IPS-NIHi7 (cell line): ENCODE measurements around the gene ZNF785.
A peak's percentile ranks its signal among the peaks of the same experiment; 100 is the strongest.
"Not testable (repeated sequence)": the region's sequence is repeated elsewhere in the genome, so short reads cannot be mapped to it uniquely, and the experiment has no call there.

Source experiments
- DNase-seq: peaks from one replicate; pipeline ENCODE4 v3.0.0; 2012; ENCODE audit warnings: mixed read lengths; ENCODE audit errors: extremely low spot score

Gene ZNF785

DNA sequence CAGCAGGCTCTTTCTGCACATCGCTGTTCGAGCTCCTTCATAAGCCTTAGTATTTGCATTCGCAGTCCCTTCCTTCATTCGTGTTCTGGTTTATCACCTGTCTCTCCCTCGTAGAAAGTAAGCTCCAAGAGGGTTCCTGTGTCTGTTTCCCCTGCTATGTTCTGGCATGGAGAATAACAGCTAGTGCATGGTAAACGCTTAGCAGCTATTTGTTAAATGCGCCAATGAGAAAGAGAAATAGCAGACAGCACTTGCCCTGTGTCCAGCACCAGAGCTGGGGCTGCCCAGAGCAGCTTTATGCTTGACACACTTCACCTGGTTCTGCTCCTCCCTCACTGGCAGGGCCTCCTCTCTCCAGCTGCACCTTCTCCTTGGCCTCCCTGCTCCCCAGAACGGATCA, 19.5 kb downstream of the ZNF785 start:
- no peak for DNase-seq

DNA sequence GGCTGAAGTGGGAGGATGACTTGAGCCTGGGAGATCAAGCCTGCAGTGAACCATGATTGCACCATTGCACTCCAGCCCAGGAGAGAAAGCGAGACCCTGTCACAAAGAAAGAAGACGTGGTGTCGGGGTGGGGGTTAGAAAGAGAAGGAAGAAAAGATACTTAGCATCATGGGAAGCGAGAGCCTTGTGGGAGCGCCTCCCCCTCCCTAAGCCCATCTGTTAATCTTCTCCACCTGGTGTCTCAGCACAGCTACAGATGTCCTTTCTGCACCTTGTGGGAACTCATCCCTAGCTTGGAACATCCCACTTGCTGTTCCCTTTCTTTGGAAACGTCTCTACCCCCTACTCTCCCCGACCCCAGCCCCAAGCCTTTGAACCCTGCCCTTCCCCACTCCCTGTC, 20.0 kb downstream of the ZNF785 start:
- no peak for DNase-seq

DNA sequence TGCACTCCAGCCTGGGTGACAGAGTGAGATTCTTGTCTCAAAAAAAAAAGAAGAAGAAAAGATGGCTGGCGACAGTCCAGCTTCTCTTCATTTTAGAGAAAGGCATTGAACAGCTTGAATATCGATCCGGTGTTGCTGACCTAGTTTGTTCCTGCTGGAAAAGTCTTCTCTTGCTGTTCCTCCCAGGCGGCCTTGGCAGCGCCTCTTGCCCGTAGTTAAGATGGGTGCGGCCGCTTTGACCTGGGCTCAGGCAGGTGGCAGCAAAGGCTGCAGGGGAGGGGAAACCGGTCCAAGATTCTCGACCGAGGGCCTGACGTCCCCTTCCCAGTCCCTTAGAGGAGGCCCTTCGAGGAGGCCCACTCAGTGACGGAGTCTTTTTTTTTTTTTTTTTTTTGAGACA, 23.5 kb downstream of the ZNF785 start:
- no peak for DNase-seq

DNA sequence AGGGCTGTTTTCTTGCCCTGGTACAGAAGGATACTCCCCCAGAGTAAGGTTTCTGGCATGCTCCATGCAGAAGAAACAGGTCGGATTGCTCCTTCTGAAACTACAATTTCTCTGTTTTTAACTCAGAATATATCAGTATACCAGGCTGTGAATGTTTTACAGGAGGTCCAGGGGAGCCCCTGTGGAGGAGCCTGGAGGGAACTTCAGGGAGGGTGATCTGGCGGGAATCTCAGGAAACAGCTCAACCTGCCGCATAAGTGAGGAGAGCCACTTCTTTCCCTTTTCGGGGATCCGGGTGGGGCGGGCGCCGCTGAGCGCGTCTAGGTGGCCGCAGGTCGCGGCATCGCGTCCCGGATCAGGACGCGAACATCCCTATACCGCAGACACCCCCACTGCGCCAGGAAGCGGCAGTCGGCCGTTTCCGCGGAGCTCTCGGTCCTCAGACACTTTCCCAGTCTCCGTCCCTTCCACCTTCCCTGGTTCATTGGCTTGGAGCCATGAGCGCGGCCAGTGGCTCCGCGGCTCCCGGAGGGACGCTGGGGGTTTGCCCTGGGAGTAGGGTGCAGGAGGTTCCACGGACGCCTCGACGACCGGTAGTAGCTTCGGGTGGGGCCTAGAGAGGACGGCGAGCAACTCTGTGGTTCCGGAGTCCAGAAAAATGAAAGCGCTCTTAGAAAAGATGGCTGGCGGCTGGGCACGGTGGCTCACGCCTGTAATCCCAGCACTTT, 24.2 kb downstream of the ZNF785 start:
- no peak for DNase-seq

DNA sequence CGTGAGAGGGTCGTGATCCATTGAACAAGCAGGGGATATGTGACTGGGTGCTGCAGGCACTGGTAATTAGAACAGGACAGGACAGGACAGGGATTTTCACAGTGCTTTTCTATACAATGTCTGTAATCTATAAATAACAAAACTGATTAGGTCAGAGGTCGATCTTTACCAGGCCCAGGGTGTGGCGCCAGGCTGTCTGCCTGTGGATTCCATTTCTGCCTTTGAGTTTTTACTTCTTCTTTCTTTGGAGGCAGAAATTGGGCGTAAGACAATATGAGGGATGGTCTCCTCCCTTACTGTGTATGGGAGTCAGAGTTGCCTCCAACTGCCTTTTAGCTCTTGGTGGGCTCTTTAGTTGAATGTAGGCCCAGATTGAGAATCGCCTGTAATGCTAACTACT, 25.8 kb downstream of the ZNF785 start:
- DNase-seq = no peak

DNA sequence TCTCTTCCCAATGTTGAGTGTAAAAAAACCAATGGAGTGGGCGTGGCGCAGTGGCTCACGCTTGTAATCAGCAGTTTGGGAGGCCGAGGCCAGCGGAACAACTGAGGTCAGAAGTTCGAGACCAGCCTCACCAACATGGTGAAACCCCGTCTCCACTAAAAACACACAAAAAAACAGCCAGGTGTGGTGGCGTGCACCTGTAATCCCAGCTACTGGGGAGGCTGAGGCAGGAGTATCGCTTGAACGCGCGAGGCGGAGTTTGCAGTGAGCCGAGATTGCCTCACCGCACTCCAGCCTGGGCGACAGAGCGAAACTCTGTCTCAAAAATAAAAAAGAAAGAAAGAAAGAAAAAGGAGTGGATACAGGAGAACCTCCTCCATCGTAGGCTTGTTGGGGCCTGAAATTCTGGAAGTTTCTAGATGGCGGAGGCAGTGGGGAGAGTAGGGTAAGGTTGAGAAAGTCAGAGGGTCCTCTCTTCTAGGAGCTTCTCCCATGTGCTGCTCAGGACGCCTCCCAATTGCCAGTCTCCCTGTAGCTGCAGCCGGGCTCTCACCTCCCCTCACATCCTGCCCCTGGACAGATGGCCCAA, 26.6 kb downstream of the ZNF785 start:
- DNase-seq = no peak

DNA sequence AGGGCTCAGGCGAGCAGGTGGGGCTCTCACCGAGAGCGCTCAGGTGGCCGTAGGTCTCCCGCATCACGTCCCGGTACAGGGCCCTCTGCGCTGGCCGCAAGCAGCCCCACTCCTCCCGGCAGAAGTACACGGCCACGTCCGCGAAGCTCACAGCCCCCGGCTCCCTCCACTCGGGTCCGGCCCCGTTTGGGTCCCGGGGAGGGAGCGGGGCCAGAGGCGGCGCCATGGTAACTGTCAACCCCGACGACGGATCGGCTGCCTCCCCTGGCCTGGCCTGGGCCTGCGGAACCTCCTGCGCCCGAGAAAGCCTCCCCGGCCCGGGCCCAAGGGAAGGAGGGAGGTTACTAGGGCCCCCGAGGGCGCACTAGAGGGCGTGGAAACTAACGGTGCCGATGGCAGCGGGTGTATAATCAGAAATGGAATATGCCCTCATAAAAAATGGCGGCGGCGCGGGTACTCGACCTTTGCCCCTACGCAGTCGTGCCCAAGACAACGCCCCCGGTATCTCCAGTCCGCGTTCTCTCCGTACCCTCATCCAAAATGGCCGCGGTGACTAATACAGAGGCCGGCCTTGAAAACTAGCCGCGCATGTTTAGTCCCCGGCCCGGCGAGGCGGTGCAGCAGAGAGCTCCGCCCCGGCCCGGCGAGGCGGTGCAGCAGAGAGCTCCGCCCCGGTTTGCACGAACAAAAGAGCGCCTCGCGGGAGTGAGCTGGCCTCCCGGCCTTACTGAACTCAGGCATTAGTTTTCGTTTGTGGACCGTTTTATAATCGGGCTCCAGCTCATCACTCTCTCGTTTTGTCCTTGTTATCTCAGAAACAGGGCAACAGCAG, 27.3 kb downstream of the ZNF785 start, which contains the start of gene ZNF764:
Gene ZNF764, minus strand, starts transcription at position 418 of the 832 bp plus-strand sequence. Its CDS starts 192 bp downstream, at position 226.
- DNase-seq = peak; percentile 94

DNA sequence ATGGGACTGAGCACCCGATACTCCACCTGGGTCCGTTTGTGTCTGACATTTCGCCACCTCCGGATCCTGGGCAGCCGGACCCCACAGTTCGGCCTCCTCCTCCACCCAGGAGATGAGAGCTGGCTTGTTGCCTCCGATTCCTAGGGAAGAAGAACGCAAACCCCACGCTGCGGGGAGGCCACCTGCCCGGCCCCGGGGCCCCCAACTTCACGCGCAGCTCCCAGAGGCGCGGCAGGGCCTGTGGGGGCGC, 27.9 kb downstream of the ZNF785 start:
- DNase-seq = no peak

DNA sequence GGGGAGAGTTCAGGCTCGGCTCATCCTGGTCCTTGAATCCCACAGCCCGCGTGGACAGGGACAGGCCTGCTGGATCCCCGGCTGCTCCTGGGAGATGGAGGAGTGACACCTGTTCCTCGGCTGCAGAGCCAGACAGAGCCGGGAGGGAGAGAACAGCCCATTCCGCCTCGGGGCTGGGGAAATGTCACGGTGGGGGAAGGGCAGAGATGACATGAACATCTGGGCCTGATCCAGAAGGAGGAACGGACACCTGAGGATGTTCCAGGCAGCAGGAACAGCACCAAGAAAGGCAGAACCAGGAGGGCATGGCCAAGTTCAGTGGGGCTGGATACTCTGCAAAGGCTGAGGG, 29.4 kb downstream of the ZNF785 start:
- no peak for DNase-seq

DNA sequence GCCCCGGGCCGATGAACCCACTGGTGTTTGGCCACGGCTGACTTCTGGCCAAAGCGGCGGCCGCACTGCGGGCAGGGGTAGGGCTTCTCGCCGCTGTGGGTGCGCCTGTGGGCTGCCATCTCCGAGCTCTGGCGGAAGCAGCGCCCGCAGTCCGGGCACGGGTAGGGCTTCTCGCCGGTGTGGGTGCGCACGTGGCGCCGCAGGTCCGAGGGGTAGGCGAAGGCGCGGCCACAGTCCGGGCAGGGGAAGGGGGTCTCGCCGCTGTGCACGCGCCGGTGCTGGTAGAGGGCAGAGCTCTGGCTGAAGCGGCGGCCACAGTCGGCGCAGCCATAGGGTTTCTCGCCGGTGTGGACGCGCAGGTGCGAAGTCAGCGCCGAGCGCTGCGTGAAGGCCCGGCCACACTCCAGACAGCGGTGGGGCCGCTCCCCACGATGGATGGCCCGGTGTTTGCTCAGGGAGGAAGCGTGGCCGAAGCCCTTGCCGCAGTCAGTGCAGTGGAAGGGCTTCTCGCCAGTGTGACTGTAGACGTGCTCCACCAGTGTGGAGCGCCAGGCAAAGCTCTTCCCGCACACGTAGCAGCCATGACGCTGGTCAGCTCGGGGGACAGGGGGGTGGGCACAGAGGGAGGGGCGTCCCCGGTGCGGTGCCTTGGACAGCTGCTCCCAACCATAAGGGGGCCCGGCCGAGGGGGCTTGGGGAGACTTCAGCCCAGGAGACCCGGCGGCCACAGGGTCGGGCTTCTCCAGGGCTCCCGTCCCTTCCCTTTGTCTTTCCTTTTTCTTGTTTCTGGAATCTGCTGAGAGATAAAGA, 30.0 kb downstream of the ZNF785 start:
- no peak for DNase-seq

DNA sequence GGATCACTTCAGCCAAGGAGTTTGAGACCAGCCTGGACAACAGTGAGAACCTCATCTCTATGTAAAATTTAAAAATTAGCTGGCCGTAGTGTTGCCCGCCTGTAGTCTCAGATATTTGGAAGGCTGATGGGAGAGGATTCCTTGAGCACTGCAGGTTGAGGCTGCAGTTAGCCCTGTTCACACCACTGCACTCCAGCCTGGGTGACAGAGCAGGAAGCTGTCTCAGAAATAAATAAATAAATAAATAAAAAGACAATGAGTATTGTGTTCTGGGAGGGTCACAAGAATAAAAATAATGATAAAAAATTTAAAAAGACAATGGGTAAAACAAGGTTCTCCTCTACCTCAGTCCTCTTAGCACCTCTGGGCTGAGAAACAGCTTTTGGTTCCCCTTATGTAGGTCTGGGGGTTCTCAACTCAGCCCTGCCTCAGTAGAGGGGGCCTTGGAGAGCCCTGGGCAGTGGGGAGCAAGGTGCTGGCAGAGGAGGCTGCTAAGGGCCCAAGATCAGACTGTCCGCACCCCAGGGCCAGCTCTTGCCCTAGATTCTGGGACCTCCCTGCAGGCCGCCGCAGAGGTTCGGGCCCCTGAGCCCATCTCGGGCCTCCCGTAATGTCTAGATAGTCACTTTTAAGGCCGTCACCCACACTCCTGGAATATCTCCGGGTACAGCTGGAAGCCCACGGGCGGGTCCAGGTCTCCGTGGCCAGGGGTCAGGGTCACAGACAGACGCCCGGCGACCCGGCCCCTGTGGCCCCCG, 30.8 kb downstream of the ZNF785 start:
- DNase-seq = no peak

DNA sequence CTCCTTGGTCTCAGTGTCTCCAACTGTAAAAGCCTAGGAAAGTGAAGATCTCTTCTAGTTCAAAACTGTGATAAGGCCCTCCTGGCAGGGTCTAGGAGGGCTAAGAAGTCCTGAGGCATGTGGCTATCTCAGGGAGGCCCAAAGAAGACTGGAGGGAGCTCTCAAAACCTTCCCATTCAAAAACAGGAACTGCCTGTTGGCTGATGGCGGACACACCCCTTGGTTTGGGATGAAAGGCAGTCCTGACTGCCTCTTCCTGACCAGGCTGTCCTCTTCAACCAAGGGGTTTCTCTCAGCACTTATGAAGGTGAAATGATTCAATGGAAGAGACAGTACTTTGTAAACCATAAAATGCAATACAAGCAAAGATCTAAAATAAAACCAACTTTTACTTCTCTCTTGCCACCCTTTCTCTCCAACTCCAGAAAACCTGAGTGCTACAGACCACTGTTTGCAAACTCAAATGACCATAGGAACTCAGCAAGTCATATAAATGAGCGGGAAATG, 32.1 kb downstream of the ZNF785 start:
- no peak for DNase-seq

DNA sequence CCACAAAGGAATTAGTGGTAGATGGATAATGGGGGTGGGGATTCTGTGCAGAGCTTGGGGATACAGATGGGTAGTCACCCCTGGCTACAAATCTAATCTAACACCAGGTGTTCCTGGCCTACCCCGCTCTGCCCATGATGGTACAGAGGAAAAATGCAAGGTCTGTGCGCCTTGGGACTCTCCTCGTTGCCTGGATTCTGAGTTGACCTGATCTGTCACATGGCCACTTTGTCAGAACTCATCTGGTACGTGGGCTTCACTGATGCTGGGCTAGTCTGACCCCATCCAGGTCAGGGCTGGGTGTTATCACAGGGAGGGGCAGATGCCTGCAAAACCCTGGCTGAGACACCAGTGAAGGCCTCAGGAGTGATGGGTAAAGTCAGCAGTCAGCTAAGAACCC, 32.5 kb downstream of the ZNF785 start:
- DNase-seq = no peak

DNA sequence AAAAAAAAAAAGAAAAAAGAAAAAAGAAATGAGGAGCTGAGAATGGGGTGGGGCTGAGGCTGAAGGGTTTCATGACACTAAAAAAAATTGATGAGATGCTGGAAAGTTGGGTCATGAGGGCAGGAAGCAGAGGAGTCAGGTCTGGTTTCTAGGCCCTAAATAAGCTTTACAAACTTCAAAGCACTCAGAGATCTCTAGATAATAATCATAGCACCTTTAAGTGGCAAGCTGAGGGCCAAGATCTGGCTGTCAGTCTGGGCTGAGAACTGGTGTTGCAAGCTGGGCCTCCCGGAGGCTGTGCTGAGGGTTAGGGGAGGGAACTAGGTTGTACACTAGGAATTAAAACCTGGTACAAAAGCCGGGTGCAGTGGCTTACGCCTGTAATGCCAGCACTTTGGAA, 33.7 kb downstream of the ZNF785 start:
- no peak for DNase-seq

DNA sequence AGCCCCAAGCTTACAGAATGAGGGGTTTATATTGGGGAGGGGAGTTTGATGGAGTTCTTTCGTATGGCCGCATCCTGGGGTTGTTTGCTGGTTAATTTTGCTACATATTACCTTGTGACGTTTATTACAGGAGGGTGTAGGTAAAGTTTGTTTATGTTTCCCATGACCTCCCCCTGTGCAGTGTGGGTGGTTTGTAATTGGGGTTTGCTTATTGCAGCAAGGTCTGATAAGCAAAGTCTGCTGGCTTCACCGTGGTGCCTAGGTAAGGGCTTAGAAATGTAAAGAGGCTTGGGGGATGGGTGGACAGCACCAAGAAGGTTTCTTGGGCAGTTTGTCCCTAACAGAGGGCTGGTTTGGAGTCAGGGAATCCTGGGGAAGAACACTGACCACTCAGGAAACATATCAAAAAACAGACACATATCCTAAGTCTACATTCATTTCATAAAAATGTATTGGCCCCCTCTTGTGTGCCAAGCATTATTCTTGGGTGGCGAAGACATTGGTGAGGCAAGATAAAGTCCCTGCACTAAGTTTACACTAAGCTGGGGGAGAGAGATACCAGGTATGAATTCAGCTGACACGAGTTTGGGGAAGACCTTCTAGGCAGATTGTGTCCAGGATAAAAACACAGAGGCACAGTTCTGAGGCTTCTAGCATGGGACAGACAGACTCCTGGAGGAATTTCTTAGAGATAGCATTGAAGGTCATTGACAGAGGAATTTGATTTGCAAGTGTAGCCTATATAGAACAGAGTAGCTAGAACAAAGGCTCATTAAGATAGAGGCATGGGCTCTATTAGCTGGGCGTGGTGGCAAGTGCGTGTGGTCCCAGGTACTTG, 36.9 kb downstream of the ZNF785 start:
- DNase-seq = no peak

DNA sequence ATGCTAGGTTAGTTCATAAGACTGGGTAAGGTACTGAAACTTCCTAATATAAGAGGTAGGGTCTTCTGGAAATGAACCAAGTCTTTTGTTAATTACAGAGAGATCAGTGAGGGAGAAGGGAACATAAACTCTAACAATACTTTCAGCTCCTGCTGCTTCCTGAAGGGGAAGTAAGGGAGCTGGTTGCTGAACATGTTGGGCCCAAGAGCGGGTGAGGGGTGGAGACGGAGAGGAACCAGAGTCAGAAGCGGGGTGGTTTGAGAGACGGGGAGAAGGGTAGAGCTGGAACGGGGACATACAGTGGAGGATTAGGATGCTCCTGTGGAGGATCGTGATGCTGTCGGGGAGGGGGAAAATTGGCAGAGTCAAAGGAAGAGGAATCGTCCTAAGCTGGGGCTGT, 39.4 kb downstream of the ZNF785 start:
- DNase-seq = no peak

DNA sequence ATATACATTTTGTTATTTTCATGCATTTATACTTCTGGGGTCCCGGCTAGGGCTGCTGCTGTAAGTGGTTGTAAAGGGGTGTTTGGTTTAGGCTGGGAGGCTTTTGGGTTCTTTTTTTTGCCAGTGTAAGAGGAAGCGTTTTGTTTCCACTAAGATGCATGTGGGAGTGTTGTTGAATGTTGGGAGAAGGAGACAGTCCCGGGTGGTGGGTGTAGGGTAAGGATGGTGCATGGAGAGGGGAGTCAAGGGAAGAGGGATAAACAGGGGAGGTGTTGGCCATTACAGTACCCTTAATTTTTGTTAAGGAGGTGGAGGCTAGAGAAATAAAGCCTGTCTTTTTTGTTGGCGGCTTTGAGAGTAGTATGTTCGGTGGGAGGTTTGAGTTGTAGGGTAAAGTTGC, 42.4 kb downstream of the ZNF785 start:
- no peak for DNase-seq

DNA sequence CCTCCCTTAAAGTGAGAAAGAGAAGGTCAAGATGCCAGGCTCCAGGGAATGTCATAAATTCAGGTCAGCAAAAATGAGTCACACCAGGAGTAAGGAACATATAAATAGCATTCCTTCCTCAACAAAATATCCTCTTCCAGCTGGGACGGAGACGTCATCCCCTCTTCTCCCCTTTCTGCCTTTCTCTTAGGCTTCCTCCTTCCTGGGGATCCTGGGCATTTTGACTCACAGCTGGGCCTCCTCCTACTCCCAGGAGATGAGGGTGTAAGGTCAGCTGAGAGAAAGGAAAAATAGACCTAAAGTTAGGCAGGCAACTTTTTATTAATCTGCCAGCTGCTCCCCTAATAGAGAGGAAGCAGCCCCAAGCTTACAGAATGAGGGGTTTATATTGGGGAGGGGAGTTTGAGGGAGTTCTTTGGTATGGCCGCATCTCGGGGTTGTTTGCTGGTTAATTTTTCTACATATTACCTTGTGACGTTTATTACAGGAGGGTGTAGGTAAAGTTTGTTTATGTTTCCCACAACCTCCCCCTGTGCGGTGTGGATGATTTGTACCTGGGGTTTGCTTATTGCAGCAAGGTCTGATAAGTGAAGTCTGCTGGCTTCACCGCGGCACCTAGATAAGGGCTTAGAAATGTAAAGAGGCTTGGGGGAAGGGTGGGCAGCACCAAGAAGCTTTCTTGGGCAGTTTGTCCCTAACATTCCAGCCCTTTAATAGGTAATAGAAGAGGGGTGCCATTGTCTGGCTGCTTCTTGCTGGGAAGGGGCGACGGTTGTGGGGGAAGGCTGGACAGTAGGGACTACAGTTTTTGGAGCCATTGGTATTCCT, 43.8 kb downstream of the ZNF785 start:
- no peak for DNase-seq

DNA sequence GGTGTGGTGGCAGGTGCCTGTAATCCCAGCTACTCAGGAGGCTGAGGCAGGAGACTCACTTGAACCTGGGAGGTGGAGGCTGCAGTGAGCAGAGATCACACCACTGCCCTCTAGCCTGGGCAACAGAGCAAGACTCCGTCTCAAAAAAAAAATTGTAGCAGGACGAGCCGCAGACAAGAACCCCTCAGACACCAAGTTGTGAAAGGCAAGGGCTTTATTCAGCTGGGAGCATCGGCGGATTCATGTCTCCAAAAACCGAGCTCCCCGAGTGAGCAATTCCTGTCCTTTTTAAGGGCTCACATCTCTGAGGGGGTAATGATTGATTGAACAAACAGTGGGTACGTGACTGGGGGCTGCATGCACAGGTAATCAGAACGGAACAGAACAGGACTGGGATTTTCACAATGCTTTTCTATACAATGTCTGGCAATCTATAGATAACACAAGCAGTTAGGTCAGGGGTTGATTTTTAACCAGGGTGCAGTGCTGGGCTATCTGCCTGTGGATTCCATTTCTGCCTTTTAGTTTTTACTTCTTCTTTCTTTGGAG, 44.5 kb downstream of the ZNF785 start:
- not testable (repeated sequence) for DNase-seq
